Parathyroid adenoma (tissue), 2 donors: Measurements from ENCODE around the gene DIP2A.

Source experiments
- H2AFZ ChIP-seq: fragments of 300-600 bp; sonication (generic); one replicate; pipeline ENCODE4 v1.7.0; 2017; ENCODE audit warnings: antibody characterized with exemption, mild to moderate bottlenecking
- H3K27ac ChIP-seq: fragments of 300-600 bp; sonication (generic); one replicate; pipeline ENCODE4 v1.7.0; 2017
- H3K27me3 ChIP-seq: fragments of 300-600 bp; sonication (generic); one replicate; pipeline ENCODE4 v1.7.0; 2017; ENCODE audit warnings: low read length; ENCODE audit not compliant: control insufficient read depth, insufficient read depth
- H3K36me3 ChIP-seq: fragments of 300-600 bp; sonication (generic); one replicate; pipeline ENCODE4 v1.7.0; 2017; ENCODE audit warnings: low read length; ENCODE audit not compliant: control insufficient read depth, insufficient read depth
- H3K4me1 ChIP-seq: fragments of 300-600 bp; sonication (generic); one replicate; pipeline ENCODE4 v1.7.0; 2017; ENCODE audit warnings: control low read depth
- H3K4me2 ChIP-seq: fragments of 300-600 bp; sonication (generic); one replicate; pipeline ENCODE4 v1.7.0; 2017; ENCODE audit warnings: low read length
- H3K4me3 ChIP-seq: fragments of 300-600 bp; sonication (generic); one replicate; pipeline ENCODE4 v1.7.0; 2017; ENCODE audit warnings: low read depth, low read length
- H3K79me2 ChIP-seq: fragments of 300-600 bp; sonication (generic); one replicate; pipeline ENCODE4 v1.7.0; 2017; ENCODE audit warnings: control low read depth
- H3K9ac ChIP-seq: fragments of 300-600 bp; sonication (generic); one replicate; pipeline ENCODE4 v1.7.0; 2017; ENCODE audit warnings: mild to moderate bottlenecking
- H3K9me3 ChIP-seq: fragments of 300-600 bp; sonication (generic); one replicate; pipeline ENCODE4 v1.7.0; 2017; ENCODE audit warnings: low read length; ENCODE audit not compliant: control insufficient read depth
- CTCF ChIP-seq: fragments of 300-600 bp; sonication (generic); IDR thresholded peaks from one replicate; pipeline ENCODE4 v1.7.0; 2017; ENCODE audit warnings: antibody characterized with exemption, mild to moderate bottlenecking
- donor health status: primary hyperparathyroidism.

DIP2A gene

DNA sequence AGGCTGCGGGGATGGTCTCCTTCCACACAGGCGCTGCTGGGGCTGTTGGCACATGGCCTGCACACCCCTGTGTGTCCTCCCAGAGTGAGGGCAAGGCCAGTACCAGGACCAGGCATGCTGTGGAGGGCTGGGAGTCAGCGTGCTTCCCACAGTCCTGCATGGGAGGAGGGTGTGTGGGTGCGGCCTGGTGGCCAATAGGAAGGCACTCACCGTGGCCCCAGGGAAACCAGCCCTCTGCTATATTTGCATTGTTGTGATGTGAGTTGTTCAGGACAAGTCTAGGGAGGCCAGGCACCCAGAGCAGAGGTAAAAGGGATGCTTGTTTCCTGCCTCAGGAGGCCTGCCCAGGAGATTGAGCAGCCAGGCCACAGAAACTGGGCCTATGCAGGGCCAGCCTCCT lies 86.7 kb downstream of the DIP2A start:
- H3K36me3 ChIP-seq, result no peaks in the 10 kb centered on the region

GRCh38 chr21:46545911-46546310 lies 87.2 kb downstream of the DIP2A start:
- H3K9me3 ChIP-seq, result no peaks in the 10 kb centered on the region
- no peak overlapping the region for H3K9ac ChIP-seq
- no peak overlapping the region for H3K4me2 ChIP-seq
- H3K4me1 ChIP-seq, result no peaks in the 10 kb centered on the region
- no peak for TF ChIP-seq CTCF
- no peak overlapping the region for H2AFZ ChIP-seq
- no peaks in the 10 kb centered on the region for H3K36me3 ChIP-seq
- no peak overlapping the region for H3K27ac ChIP-seq
- H3K27me3 ChIP-seq, result no peaks in the 10 kb centered on the region
- H3K4me3 ChIP-seq, result no peak overlapping the region
- H3K79me2 ChIP-seq, result no peaks in the 10 kb centered on the region

More for the DNA sequence above, 86.7 kb downstream of the DIP2A start:
- TF ChIP-seq CTCF, result no peak
- no peaks in the 10 kb centered on the region for H3K27me3 ChIP-seq
- no peak overlapping the region for H2AFZ ChIP-seq
- H3K9me3 ChIP-seq, result no peaks in the 10 kb centered on the region
- no peak overlapping the region for H3K4me2 ChIP-seq
- H3K27ac ChIP-seq, result no peak overlapping the region
- no peak overlapping the region for H3K4me3 ChIP-seq
- no peak overlapping the region for H3K9ac ChIP-seq
- H3K79me2 ChIP-seq, result no peaks in the 10 kb centered on the region
- H3K4me1 ChIP-seq, result no peaks in the 10 kb centered on the region

- Histone ChIP-seq H3K4me1 (no peaks in the 10 kb centered on the region), H3K4me3 (no peak overlapping the region), H3K79me2 (no peaks in the 10 kb centered on the region), H2AFZ (no peak overlapping the region), H3K27ac (no peak overlapping the region), H3K4me2 (no peak overlapping the region), H3K9me3 (no peaks in the 10 kb centered on the region), H3K9ac (no peak overlapping the region), H3K27me3 (no peaks in the 10 kb centered on the region), H3K36me3 (no peaks in the 10 kb centered on the region)
- no peak for TF ChIP-seq CTCF
Observed at GRCh38 chr21:46546799-46547198, 88.1 kb downstream of the DIP2A start.

GRCh38 chr21:46549650-46550049 lies 91.0 kb downstream of the DIP2A start:
- H3K4me3 ChIP-seq, result no peak overlapping the region
- H3K9ac ChIP-seq, result no peak overlapping the region
- no peaks in the 10 kb centered on the region for H3K36me3 ChIP-seq
- H3K79me2 ChIP-seq, result no peaks in the 10 kb centered on the region
- H3K9me3 ChIP-seq, result no peaks in the 10 kb centered on the region
- H2AFZ ChIP-seq, result no peak overlapping the region
- H3K4me2 ChIP-seq, result no peak overlapping the region
- no peak for TF ChIP-seq CTCF
- H3K27me3 ChIP-seq, result no peaks in the 10 kb centered on the region
- H3K27ac ChIP-seq, result no peak overlapping the region
- H3K4me1 ChIP-seq, result no peaks in the 10 kb centered on the region

- Histone ChIP-seq H3K79me2 (no peaks in the 10 kb centered on the region), H3K4me2 (no peak overlapping the region), H3K27me3 (no peaks in the 10 kb centered on the region), H3K36me3 (no peaks in the 10 kb centered on the region), H3K4me3 (no peak overlapping the region), H3K27ac (no peak overlapping the region), H3K4me1 (no peaks in the 10 kb centered on the region), H2AFZ (no peak overlapping the region), H3K9ac (no peak overlapping the region), H3K9me3 (no peaks in the 10 kb centered on the region)
- TF ChIP-seq CTCF, result no peak
Observed at GRCh38 chr21:46550116-46550941, 91.6 kb downstream of the DIP2A start.
